Loucy (cell line): ENCODE results near the gene KIAA0319L.

Source experiments
- EZH2phosphoT487 ChIP-seq: fragments of 200-600 bp; IDR thresholded peaks from 2 replicates; pipeline ENCODE4 v1.6.1; 2018; ENCODE audit warnings: antibody characterized with exemption, mild to moderate bottlenecking, moderate library complexity, borderline replicate concordance
- TF ChIP-seq, protein P1 (sequence below): fragments of 200-600 bp; sonication (generic); conservative IDR thresholded peaks from 2 replicates; pipeline ENCODE4 v1.5.1; 2014; ENCODE audit warnings: mild to moderate bottlenecking, antibody characterized with exemption, low read length

DNA sequence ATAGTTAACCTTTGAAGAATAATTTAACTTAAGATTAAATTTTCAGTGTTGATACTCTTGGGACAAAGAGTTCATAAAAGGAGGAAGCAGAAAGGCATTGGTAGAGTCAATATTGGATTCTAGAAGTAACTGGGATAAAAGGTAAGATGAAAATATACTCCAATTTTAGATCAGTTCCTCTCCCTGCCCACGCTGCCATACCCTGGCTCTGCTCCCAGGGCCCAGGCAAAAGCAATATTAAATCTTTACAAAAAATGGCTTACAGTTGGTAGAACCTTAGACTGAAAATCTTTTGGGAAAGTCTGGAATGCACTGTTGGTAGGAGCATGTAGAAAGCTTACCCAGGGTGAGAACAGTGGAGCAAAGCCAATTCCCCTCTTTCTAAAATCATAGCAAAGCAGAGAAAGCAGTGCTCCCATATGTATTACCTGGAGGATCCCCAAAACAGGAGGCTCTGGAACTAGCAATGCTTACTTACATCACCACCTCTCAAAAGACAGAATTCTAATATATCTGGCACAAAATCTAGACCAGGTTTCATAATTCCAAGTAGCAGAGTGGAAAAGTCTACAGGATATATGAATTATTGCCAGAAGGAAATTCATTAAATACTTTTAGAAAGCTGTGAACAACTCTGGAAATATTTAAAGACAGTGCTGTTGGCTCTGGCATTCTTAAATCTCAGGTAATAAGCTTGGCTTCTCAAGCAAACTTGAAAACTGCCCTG, 24.5 kb downstream of the KIAA0319L start:
- TF ChIP-seq, protein P1, sequence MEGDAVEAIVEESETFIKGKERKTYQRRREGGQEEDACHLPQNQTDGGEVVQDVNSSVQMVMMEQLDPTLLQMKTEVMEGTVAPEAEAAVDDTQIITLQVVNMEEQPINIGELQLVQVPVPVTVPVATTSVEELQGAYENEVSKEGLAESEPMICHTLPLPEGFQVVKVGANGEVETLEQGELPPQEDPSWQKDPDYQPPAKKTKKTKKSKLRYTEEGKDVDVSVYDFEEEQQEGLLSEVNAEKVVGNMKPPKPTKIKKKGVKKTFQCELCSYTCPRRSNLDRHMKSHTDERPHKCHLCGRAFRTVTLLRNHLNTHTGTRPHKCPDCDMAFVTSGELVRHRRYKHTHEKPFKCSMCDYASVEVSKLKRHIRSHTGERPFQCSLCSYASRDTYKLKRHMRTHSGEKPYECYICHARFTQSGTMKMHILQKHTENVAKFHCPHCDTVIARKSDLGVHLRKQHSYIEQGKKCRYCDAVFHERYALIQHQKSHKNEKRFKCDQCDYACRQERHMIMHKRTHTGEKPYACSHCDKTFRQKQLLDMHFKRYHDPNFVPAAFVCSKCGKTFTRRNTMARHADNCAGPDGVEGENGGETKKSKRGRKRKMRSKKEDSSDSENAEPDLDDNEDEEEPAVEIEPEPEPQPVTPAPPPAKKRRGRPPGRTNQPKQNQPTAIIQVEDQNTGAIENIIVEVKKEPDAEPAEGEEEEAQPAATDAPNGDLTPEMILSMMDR = no peak
- TF ChIP-seq EZH2phosphoT487 = no peak
